ENCODE measurements around the gene CCDC57. TPM values are rescaled to one million over a fixed set of nuclear protein-coding genes. Genes with fewer than 3 reads are reported as not detected.

Gene CCDC57
- total RNA-seq, 2 experiments from 2014 or later: 129 to 135 TPM

- POLR2A ChIA-PET: no interaction called here
- TF ChIP-seq, protein P1, sequence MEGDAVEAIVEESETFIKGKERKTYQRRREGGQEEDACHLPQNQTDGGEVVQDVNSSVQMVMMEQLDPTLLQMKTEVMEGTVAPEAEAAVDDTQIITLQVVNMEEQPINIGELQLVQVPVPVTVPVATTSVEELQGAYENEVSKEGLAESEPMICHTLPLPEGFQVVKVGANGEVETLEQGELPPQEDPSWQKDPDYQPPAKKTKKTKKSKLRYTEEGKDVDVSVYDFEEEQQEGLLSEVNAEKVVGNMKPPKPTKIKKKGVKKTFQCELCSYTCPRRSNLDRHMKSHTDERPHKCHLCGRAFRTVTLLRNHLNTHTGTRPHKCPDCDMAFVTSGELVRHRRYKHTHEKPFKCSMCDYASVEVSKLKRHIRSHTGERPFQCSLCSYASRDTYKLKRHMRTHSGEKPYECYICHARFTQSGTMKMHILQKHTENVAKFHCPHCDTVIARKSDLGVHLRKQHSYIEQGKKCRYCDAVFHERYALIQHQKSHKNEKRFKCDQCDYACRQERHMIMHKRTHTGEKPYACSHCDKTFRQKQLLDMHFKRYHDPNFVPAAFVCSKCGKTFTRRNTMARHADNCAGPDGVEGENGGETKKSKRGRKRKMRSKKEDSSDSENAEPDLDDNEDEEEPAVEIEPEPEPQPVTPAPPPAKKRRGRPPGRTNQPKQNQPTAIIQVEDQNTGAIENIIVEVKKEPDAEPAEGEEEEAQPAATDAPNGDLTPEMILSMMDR (IDR thresholded peaks at IDR 0.05): no peak
- Histone ChIP-seq H3K4me1 (ENCODE audit: insufficient read depth, low read length) (no peaks in the 10 kb centered on the region), H3K27ac (ENCODE audit: low read depth in 1 of 2, low read length in 2 of 2) (no peak overlapping the region), H3K4me3 (ENCODE audit: low read length) (no peak overlapping the region), H3K27me3 (ENCODE audit: control insufficient read depth in 1 of 2, insufficient read depth in 2 of 2, low read length in 2 of 2) (no peaks in the 10 kb centered on the region), H3K36me3 (ENCODE audit: insufficient read depth, low read length) (peaks cover 53% of the 10 kb centered on the region), H3K9me3 (ENCODE audit: control insufficient read depth in 1 of 2, insufficient read depth in 1 of 2, low read length in 2 of 2) (no peaks in the 10 kb centered on the region)
- Mint-ChIP-seq H3K4me3 (no peak overlapping the region), H3K4me1 (ENCODE audit: low read depth) (no peaks in the 10 kb centered on the region), H3K9me3 (no peaks in the 10 kb centered on the region), H3K36me3 (ENCODE audit: low read depth) (peaks cover 30% of the 10 kb centered on the region), H3K27ac (no peak overlapping the region), H3K27me3 (no peaks in the 10 kb centered on the region)
- ATAC-seq (ENCODE audit: poor library complexity): no peak
- DNase-seq: peak in 1 of 14 experiments; percentile 0
- CTCF ChIA-PET: no interaction called here
- intact Hi-C loops (cut with DNase I, micrococcal nuclease): no loop called here
Observed at GRCh38 chr17:82080048-82080788, 132.4 kb downstream of the CCDC57 start.

- H3K27me3 ChIP-seq (ENCODE audit: control insufficient read depth in 1 of 2, insufficient read depth in 2 of 2, low read length in 2 of 2): no peaks in the 10 kb centered on the region
- ChIA-PET CTCF (no interaction called here), POLR2A (no interaction called here)
- H3K4me3 ChIP-seq (ENCODE audit: low read length): no peak overlapping the region
- DNase-seq (peak in 1 of 14 experiments; percentile 0), ATAC-seq (ENCODE audit: poor library complexity) (no peak)
- peaks cover 44% of the 10 kb centered on the region for H3K36me3 ChIP-seq (ENCODE audit: insufficient read depth, low read length)
- no peak overlapping the region for H3K27ac ChIP-seq (ENCODE audit: low read depth in 1 of 2, low read length in 2 of 2)
- H3K36me3 Mint-ChIP-seq (ENCODE audit: low read depth): peaks cover 26% of the 10 kb centered on the region
- H3K27ac Mint-ChIP-seq: no peak overlapping the region
- no peaks in the 10 kb centered on the region for H3K27me3 Mint-ChIP-seq
- no peak overlapping the region for H3K4me3 Mint-ChIP-seq
- no peaks in the 10 kb centered on the region for H3K4me1 Mint-ChIP-seq (ENCODE audit: low read depth)
- H3K9me3 Mint-ChIP-seq: no peaks in the 10 kb centered on the region
- H3K4me1 ChIP-seq (ENCODE audit: insufficient read depth, low read length): no peaks in the 10 kb centered on the region
- no peaks in the 10 kb centered on the region for H3K9me3 ChIP-seq (ENCODE audit: control insufficient read depth in 1 of 2, insufficient read depth in 1 of 2, low read length in 2 of 2)
- intact Hi-C loops (cut with DNase I, micrococcal nuclease): no loop called here
- TF ChIP-seq, protein P1 (IDR thresholded peaks at IDR 0.05): no peak
Observed at GRCh38 chr17:82079001-82079677, 133.5 kb downstream of the CCDC57 start.

- intact Hi-C loops (cut with DNase I, micrococcal nuclease): no loop called here
- no peaks in the 10 kb centered on the region for H3K9me3 ChIP-seq (ENCODE audit: control insufficient read depth in 1 of 2, insufficient read depth in 1 of 2, low read length in 2 of 2)
- no peaks in the 10 kb centered on the region for H3K4me1 ChIP-seq (ENCODE audit: insufficient read depth, low read length)
- ChIA-PET CTCF (no interaction called here), POLR2A (no interaction called here)
- TF ChIP-seq, protein P1 (IDR thresholded peaks at IDR 0.05): no peak
- Mint-ChIP-seq H3K36me3 (ENCODE audit: low read depth) (peaks cover 22% of the 10 kb centered on the region), H3K4me3 (peak overlapping the region; percentile 30), H3K9me3 (no peaks in the 10 kb centered on the region), H3K27ac (no peak overlapping the region), H3K27me3 (no peaks in the 10 kb centered on the region), H3K4me1 (ENCODE audit: low read depth) (no peaks in the 10 kb centered on the region)
- no peak for ATAC-seq (ENCODE audit: poor library complexity)
- H3K27me3 ChIP-seq (ENCODE audit: control insufficient read depth in 1 of 2, insufficient read depth in 2 of 2, low read length in 2 of 2): no peaks in the 10 kb centered on the region
- H3K36me3 ChIP-seq (ENCODE audit: insufficient read depth, low read length): peaks cover 39% of the 10 kb centered on the region
- H3K27ac ChIP-seq (ENCODE audit: low read depth in 1 of 2, low read length in 2 of 2): no peak overlapping the region
- no peak overlapping the region for H3K4me3 ChIP-seq (ENCODE audit: low read length)
- DNase-seq: peak in 1 of 14 experiments; percentile 0
Observed at GRCh38 chr17:82078433-82078832, 134.2 kb downstream of the CCDC57 start.

Measured in CD4-positive, alpha-beta T cell (primary cell).